Gastrocnemius medialis (tissue), 4 donors: ENCODE measurements around the gene STAG1.

Experiments
- POLR2A ChIP-seq, 2 donors: fragments of 450-650 bp; IDR thresholded peaks; one replicate each; pipeline ENCODE4 v1.6.1; 2017; ENCODE audit warnings: antibody characterized with exemption in 2 of 2, mild to moderate bottlenecking in 2 of 2, moderate library complexity in 2 of 2
- TF ChIP-seq, protein P1 (sequence below), 5 experiments: fragments of 450-650 bp in 3 of 5; fragments of 200-600 bp in 2 of 5; sonication (generic) in 2 of 5; IDR thresholded peaks in 4 of 5; conservative IDR thresholded peaks in 1 of 5; 1 replicate in 4 of 5; 2 replicates in 1 of 5; pipeline ENCODE4 v1.5.1; 2016 to 2019; ENCODE audit warnings: antibody characterized with exemption in 5 of 5, mild to moderate bottlenecking in 3 of 5, moderate library complexity in 3 of 5

DNA sequence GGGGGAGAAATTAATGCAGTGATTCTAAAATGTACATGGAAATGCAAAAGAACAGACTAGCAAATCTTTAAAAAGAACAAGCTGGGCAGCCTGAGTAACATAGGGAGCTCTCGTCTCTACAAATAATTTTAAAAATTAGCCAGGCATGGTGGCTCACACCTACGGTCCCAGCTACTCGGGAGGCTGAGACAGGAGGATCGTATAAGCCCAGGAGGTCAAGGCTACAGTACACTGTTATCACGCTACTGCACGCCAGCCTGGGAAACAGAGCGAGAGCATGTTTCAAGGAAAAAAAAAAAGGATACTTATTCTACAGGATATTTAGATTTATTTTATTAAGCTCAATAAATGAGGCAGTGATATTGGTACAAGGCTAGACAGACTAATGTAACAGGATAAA, 40.9 kb downstream of the STAG1 start:
- TF ChIP-seq, protein P1, sequence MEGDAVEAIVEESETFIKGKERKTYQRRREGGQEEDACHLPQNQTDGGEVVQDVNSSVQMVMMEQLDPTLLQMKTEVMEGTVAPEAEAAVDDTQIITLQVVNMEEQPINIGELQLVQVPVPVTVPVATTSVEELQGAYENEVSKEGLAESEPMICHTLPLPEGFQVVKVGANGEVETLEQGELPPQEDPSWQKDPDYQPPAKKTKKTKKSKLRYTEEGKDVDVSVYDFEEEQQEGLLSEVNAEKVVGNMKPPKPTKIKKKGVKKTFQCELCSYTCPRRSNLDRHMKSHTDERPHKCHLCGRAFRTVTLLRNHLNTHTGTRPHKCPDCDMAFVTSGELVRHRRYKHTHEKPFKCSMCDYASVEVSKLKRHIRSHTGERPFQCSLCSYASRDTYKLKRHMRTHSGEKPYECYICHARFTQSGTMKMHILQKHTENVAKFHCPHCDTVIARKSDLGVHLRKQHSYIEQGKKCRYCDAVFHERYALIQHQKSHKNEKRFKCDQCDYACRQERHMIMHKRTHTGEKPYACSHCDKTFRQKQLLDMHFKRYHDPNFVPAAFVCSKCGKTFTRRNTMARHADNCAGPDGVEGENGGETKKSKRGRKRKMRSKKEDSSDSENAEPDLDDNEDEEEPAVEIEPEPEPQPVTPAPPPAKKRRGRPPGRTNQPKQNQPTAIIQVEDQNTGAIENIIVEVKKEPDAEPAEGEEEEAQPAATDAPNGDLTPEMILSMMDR (IDR thresholded peaks at IDR 0.05 in 4 of 5, conservative IDR thresholded peaks at IDR 0.05 in 1 of 5): no peak
- TF ChIP-seq POLR2A (IDR thresholded peaks at IDR 0.05): no peak
